Lung (tissue), 12 donors: ENCODE data around the gene RPP38. TPM values are rescaled to one million over a fixed set of nuclear protein-coding genes. Genes with fewer than 3 reads are reported as not detected.

Experiments
- ATAC-seq: fragments of 200-7000 bp; cut with Tn5 transposase; one replicate; pipeline ENCODE4 v1.9.1; 2020; ENCODE audit warnings: moderate number of reproducible peaks; ENCODE audit not compliant: insufficient read depth, low FRiP score
- DNase-seq, 3 donors: peaks; one replicate each; pipeline ENCODE4 v3.0.0-alpha.2; 2013 to 2017
- H3K27ac ChIP-seq, 2 donors: one replicate each; pipeline ENCODE4 v1.5.1; 2013; ENCODE audit warnings: mild to moderate bottlenecking in 2 of 2, moderate library complexity in 2 of 2, control low read depth in 1 of 2, inconsistent platforms in 1 of 2, low read depth in 1 of 2, low read length in 1 of 2
- H3K27me3 ChIP-seq, 3 donors: one replicate each; pipeline ENCODE4 v1.5.1; 2013; ENCODE audit warnings: low read length in 2 of 3; ENCODE audit not compliant: control insufficient read depth in 3 of 3, insufficient read depth in 3 of 3
- H3K36me3 ChIP-seq, 4 donors: one replicate each; pipeline ENCODE4 v1.5.1; 2013; ENCODE audit warnings: low read length in 4 of 4, mild to moderate bottlenecking in 1 of 4, moderate library complexity in 1 of 4; ENCODE audit not compliant: control insufficient read depth in 4 of 4, insufficient read depth in 4 of 4
- H3K4me1 ChIP-seq, 5 donors: one replicate each; pipeline ENCODE4 v1.5.1; 2013; ENCODE audit warnings: low read length in 5 of 5, mild to moderate bottlenecking in 2 of 5, moderate library complexity in 1 of 5; ENCODE audit not compliant: control insufficient read depth in 5 of 5, insufficient read depth in 5 of 5
- H3K4me3 ChIP-seq: one replicate; pipeline ENCODE4 v1.5.1; 2013; ENCODE audit warnings: mild to moderate bottlenecking, control low read depth, moderate library complexity
- H3K9ac ChIP-seq, 2 donors: one replicate each; pipeline ENCODE4 v1.5.1; 2013; ENCODE audit warnings: low read length in 2 of 2, control low read depth in 1 of 2; ENCODE audit not compliant: insufficient read depth in 1 of 2
- H3K9me3 ChIP-seq, 4 donors: one replicate each; pipeline ENCODE4 v1.5.1; 2013; ENCODE audit warnings: low read length in 3 of 4, mild to moderate bottlenecking in 1 of 4, moderate library complexity in 1 of 4; ENCODE audit not compliant: control insufficient read depth in 4 of 4, insufficient read depth in 3 of 4
- WGBS, 2 donors: extraction: QIAGEN DNeasy Blood & Tissue Kit; methylation state at CpG; one replicate each; pipeline ENCODE4 v1.1.7; 2013; 5-methylcytosine and 5-hydroxymethylcytosine counted together
- polyA plus RNA-seq, 2 donors: library from polyadenylated mRNA; stranded (reverse); fragments of 200-250 nt; gene quantifications; one replicate each; pipeline ENCODE4 v1.2.1, GENCODE V29; 2013
- total RNA-seq, 2 donors: library from RNA; depleted of rRNA in 1 of 2; stranded (reverse); fragments of >200 nt in 1 of 2; gene quantifications; one replicate each; pipeline ENCODE4 v1.2.1, GENCODE V29; 2014 to 2021
- TF ChIP-seq, protein P1 (sequence below): IDR thresholded peaks from 2 replicates; pipeline ENCODE4 v1.5.1; 2012; ENCODE audit warnings: mild to moderate bottlenecking; ENCODE audit errors: control extremely low read depth, extremely low read depth
- donor health status: control.
- donor health status: control.
- donor health status: Bipolar disorder and iron deficiency.
- donor health status: healthy.
- donor health status: DM: yes; HTN: yes; CAD: no.

RPP38 gene
- total and polyA plus RNA-seq, 4 donors = 10.2 to 25.5 (median 18.1) TPM

GRCh38 chr10:15096661-15097010 is 519 bp upstream of the RPP38 start:
- no peaks in the 10 kb centered on the region for H3K9me3 ChIP-seq
- WGBS, 2 donors = 1 to 3% methylated on average over 11 of the region's 11 CpGs
- H3K36me3 ChIP-seq = peaks cover 0 to 5% (median 1%) of the 10 kb centered on the region in 4 donors
- H3K27ac ChIP-seq = peak overlapping the region; percentile 95 to 99
- DNase-seq = no peak
- TF ChIP-seq, protein P1, sequence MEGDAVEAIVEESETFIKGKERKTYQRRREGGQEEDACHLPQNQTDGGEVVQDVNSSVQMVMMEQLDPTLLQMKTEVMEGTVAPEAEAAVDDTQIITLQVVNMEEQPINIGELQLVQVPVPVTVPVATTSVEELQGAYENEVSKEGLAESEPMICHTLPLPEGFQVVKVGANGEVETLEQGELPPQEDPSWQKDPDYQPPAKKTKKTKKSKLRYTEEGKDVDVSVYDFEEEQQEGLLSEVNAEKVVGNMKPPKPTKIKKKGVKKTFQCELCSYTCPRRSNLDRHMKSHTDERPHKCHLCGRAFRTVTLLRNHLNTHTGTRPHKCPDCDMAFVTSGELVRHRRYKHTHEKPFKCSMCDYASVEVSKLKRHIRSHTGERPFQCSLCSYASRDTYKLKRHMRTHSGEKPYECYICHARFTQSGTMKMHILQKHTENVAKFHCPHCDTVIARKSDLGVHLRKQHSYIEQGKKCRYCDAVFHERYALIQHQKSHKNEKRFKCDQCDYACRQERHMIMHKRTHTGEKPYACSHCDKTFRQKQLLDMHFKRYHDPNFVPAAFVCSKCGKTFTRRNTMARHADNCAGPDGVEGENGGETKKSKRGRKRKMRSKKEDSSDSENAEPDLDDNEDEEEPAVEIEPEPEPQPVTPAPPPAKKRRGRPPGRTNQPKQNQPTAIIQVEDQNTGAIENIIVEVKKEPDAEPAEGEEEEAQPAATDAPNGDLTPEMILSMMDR = no peak
- peaks cover 0 to 11% (median 3%) of the 10 kb centered on the region in 5 donors for H3K4me1 ChIP-seq
- H3K27me3 ChIP-seq = no peaks in the 10 kb centered on the region
- peak; percentile 3 for ATAC-seq
- peak overlapping the region in 1 of 2 donors; percentile 84 for H3K9ac ChIP-seq
- peak overlapping the region; percentile 94 for H3K4me3 ChIP-seq

DNA sequence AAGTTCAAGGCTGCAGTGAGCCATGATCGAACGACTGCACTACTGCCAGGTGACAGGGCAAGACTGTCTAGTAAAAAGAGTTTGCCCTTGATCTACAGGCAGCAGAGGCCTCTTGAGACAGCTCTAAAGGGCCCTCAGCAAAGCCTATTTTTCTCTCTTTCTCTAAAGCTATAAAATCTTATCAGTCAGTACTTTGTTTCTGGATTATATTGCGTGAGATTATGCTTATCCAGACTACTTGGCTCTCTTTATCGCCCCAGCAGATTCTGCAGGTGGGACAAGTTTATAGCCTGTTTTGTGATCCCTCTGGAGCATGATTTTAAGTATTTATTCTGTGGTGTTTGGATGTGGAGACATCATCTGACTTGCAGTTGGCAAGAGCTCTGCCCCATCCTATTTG is 2.7 kb downstream of the RPP38 start:
- peaks cover 0 to 11% (median 3%) of the 10 kb centered on the region in 5 donors for H3K4me1 ChIP-seq
- H3K4me3 ChIP-seq = no peak overlapping the region
- no peak for DNase-seq
- no peak overlapping the region for H3K27ac ChIP-seq
- ATAC-seq = no peak
- H3K27me3 ChIP-seq = no peaks in the 10 kb centered on the region
- TF ChIP-seq, protein P1 = no peak
- no peak overlapping the region for H3K9ac ChIP-seq
- no peaks in the 10 kb centered on the region for H3K9me3 ChIP-seq
- WGBS, 2 donors = 78 to 90% methylated on average over 4 of the region's 4 CpGs
- H3K36me3 ChIP-seq = peaks cover 12 to 18% (median 15%) of the 10 kb centered on the region in 4 donors

GRCh38 chr10:15103513-15103912 is 6.4 kb downstream of the RPP38 start:
- Histone ChIP-seq H3K9me3 (no peaks in the 10 kb centered on the region), H3K9ac (no peak overlapping the region), H3K27me3 (no peaks in the 10 kb centered on the region), H3K27ac (no peak overlapping the region), H3K4me1 (peaks cover 0 to 6% (median 2%) of the 10 kb centered on the region in 5 donors), H3K4me3 (no peak overlapping the region), H3K36me3 (peaks cover 19 to 30% (median 19%) of the 10 kb centered on the region in 4 donors)
- ATAC-seq (no peak), DNase-seq (no peak)
- TF ChIP-seq, protein P1 = no peak
- 89 to 93% methylated on average over 9 of the region's 9 CpGs for WGBS, 2 donors
